HEK293 (cell line): ENCODE measurements around the gene NEK10.

ENCODE experiments used
- CTCF ChIA-PET: fragments of 350-600 bp; formaldehyde crosslinking; extraction: SDS; loops from one replicate; lab custom pipeline; 2021; ENCODE audit warnings: antibody characterized with exemption; lab: Yijun Ruan, JAX
- POLR2A ChIA-PET: fragments of 300-600 bp; formaldehyde crosslinking; extraction: SDS; loops from one replicate; lab custom pipeline; 2020; ENCODE audit warnings: antibody characterized with exemption, inconsistent platforms; lab: Yijun Ruan, JAX
- H3K27ac ChIP-seq: fragments of 200-500 bp; sonication (Bioruptor generic); 2 replicates; pipeline ENCODE4 v1.5.1; 2014; ENCODE audit warnings: low read depth, low read length, control low read depth, inconsistent platforms; ENCODE audit errors: extremely low read depth
- H3K36me3 ChIP-seq, 2 experiments: fragments of 200-500 bp in 1 of 2; sonication (Bioruptor generic) in 1 of 2; 1 replicate in 1 of 2; 2 replicates in 1 of 2; pipeline ENCODE4 v1.5.1; 2014 to 2017; ENCODE audit warnings: inconsistent platforms in 2 of 2, low read length in 2 of 2; ENCODE audit not compliant: control insufficient read depth in 2 of 2, insufficient read depth in 1 of 2
- H3K4me1 ChIP-seq: fragments of 200-500 bp; sonication (Bioruptor generic); 2 replicates; pipeline ENCODE4 v1.5.1; 2014; ENCODE audit warnings: mild to moderate bottlenecking, low read length, inconsistent platforms; ENCODE audit not compliant: control insufficient read depth, insufficient read depth
- H3K4me3 ChIP-seq: 2 replicates; pipeline ENCODE4 v1.5.1; 2011; ENCODE audit warnings: low read depth, mild to moderate bottlenecking, control low read depth, low read length, moderate library complexity
- H3K9me3 ChIP-seq: fragments of 200-500 bp; sonication (Bioruptor generic); 2 replicates; pipeline ENCODE4 v1.5.1; 2014; ENCODE audit warnings: low read depth, low read length, inconsistent platforms; ENCODE audit not compliant: control insufficient read depth, insufficient read depth
- MEIS1 ChIP-seq: sonication (generic); formaldehyde crosslinking; IDR thresholded peaks from 2 replicates; pipeline ENCODE4 v1.8.1; 2022; ENCODE audit warnings: missing genetic modification reagents, mild to moderate bottlenecking, borderline replicate concordance
- SP7 ChIP-seq: fragments of 450-650 bp; formaldehyde crosslinking; IDR thresholded peaks from 2 replicates; pipeline ENCODE4 v1.5.1; 2016; ENCODE audit warnings: missing biosample characterization, missing genetic modification characterization
- YY1 ChIP-seq: fragments of 450-650 bp; formaldehyde crosslinking; IDR thresholded peaks from 2 replicates; pipeline ENCODE4 v1.5.1; 2018; ENCODE audit warnings: missing biosample characterization, missing genetic modification characterization
- ZNF174 ChIP-seq: fragments of 450-650 bp; formaldehyde crosslinking; IDR thresholded peaks from 2 replicates; pipeline ENCODE4 v1.5.0; 2017; ENCODE audit warnings: missing biosample characterization, mild to moderate bottlenecking, missing genetic modification characterization
- ZNF280C ChIP-seq: fragments of 450-650 bp; formaldehyde crosslinking; IDR thresholded peaks from 2 replicates; pipeline ENCODE4 v1.5.1; 2016; ENCODE audit warnings: missing biosample characterization, missing genetic modification characterization
- ZNF292 ChIP-seq: fragments of 450-650 bp; formaldehyde crosslinking; IDR thresholded peaks from 2 replicates; pipeline ENCODE4 v1.5.1; 2016; ENCODE audit warnings: low read depth, missing biosample characterization, missing genetic modification characterization, borderline replicate concordance
- ZNF350 ChIP-seq: fragments of 450-650 bp; formaldehyde crosslinking; IDR thresholded peaks from 2 replicates; pipeline ENCODE4 v1.5.0; 2017; ENCODE audit warnings: missing biosample characterization, mild to moderate bottlenecking, missing genetic modification characterization
- ZNF354C ChIP-seq: fragments of 450-650 bp; formaldehyde crosslinking; IDR thresholded peaks from 2 replicates; pipeline ENCODE4 v1.5.1; 2016; ENCODE audit warnings: missing biosample characterization, missing genetic modification characterization, low read depth, borderline replicate concordance
- ZNF416 ChIP-seq: fragments of 450-650 bp; formaldehyde crosslinking; IDR thresholded peaks from 2 replicates; pipeline ENCODE4 v1.5.1; 2016; ENCODE audit warnings: missing biosample characterization, missing genetic modification characterization
- ZNF510 ChIP-seq: fragments of 450-650 bp; formaldehyde crosslinking; IDR thresholded peaks from 2 replicates; pipeline ENCODE4 v1.5.1; 2018; ENCODE audit warnings: mild to moderate bottlenecking, missing genetic modification characterization, missing biosample characterization; ENCODE audit not compliant: insufficient replicate concordance
- ZNF521 ChIP-seq: fragments of 450-650 bp; formaldehyde crosslinking; IDR thresholded peaks from 2 replicates; pipeline ENCODE4 v1.5.1; 2017; ENCODE audit warnings: missing biosample characterization, mild to moderate bottlenecking, missing genetic modification characterization
- ZNF571 ChIP-seq: fragments of 450-650 bp; formaldehyde crosslinking; IDR thresholded peaks from 2 replicates; pipeline ENCODE4 v1.5.0; 2017; ENCODE audit warnings: missing biosample characterization, missing genetic modification characterization
- ZNF580 ChIP-seq: fragments of 450-650 bp; formaldehyde crosslinking; IDR thresholded peaks from 2 replicates; pipeline ENCODE4 v1.5.1; 2016; ENCODE audit warnings: missing biosample characterization, missing genetic modification characterization
- ZNF664 ChIP-seq: fragments of 450-650 bp; formaldehyde crosslinking; IDR thresholded peaks from 2 replicates; pipeline ENCODE4 v1.5.1; 2016; ENCODE audit warnings: missing biosample characterization, missing genetic modification characterization
- ZNF670 ChIP-seq: fragments of 450-650 bp; formaldehyde crosslinking; IDR thresholded peaks from 2 replicates; pipeline ENCODE4 v1.5.1; 2016; ENCODE audit warnings: missing biosample characterization, missing genetic modification characterization, low read depth
- ZNF785 ChIP-seq: fragments of 450-650 bp; formaldehyde crosslinking; IDR thresholded peaks from 2 replicates; pipeline ENCODE4 v1.5.1; 2016; ENCODE audit warnings: missing biosample characterization, missing genetic modification characterization
- ZNF792 ChIP-seq: fragments of 450-650 bp; formaldehyde crosslinking; IDR thresholded peaks from 2 replicates; pipeline ENCODE4 v1.5.1; 2016; ENCODE audit warnings: missing biosample characterization, missing genetic modification characterization

The NEK10 gene

GRCh38 chr3:27089068-27089467 lies 280.1 kb downstream of the NEK10 start:
- Histone ChIP-seq H3K36me3 (no peaks in the 10 kb centered on the region), H3K9me3 (no peaks in the 10 kb centered on the region), H3K4me1 (no peaks in the 10 kb centered on the region), H3K4me3 (no peak overlapping the region), H3K27ac (no peak overlapping the region)
- POLR2A ChIA-PET, result no interaction called here
- TF ChIP-seq SP7 (no peak), MEIS1 (no peak), ZNF670 (tag by site-specific recombination) (no peak), ZNF792 (no peak), ZNF350 (tag by site-specific recombination) (no peak), ZNF785 (no peak), YY1 (tag by site-specific recombination) (no peak), ZNF354C (tag by site-specific recombination) (no peak), ZNF280C (tag by site-specific recombination) (no peak), ZNF664 (tag by site-specific recombination) (no peak)
- CTCF ChIA-PET, result no interaction called here

GRCh38 chr3:27085829-27086730 lies 283.1 kb downstream of the NEK10 start:
- H3K9me3 ChIP-seq, result no peaks in the 10 kb centered on the region
- POLR2A ChIA-PET, result no interaction called here
- H3K27ac ChIP-seq, result no peak overlapping the region
- no peaks in the 10 kb centered on the region for H3K36me3 ChIP-seq
- no peaks in the 10 kb centered on the region for H3K4me1 ChIP-seq
- CTCF ChIA-PET, result interaction anchor here (0.8 kb wide), 1 partner anchor 115 kb away, joined by 3 read pairs; no protein-coding TSS in a partner anchor
- H3K4me3 ChIP-seq, result no peak overlapping the region
- TF ChIP-seq ZNF571 (no peak), ZNF521 (no peak), ZNF174 (tag by site-specific recombination) (no peak)
- TF ChIP-seq, all 188 proteins: peak for 0

- no peak for TF ChIP-seq ZNF510 (tag by site-specific recombination)
- no peak for TF ChIP-seq ZNF416 (tag by site-specific recombination)
- no peak for TF ChIP-seq ZNF292 (tag by site-specific recombination)
- no peak for TF ChIP-seq ZNF580 (tag by site-specific recombination)
- POLR2A ChIA-PET, result no interaction called here
- Histone ChIP-seq H3K4me1 (no peaks in the 10 kb centered on the region), H3K27ac (no peak overlapping the region), H3K9me3 (no peaks in the 10 kb centered on the region), H3K4me3 (no peak overlapping the region), H3K36me3 (no peaks in the 10 kb centered on the region)
- CTCF ChIA-PET, result no interaction called here
Measured at GRCh38 chr3:27081992-27082607, 287.1 kb downstream of the NEK10 start.
